Activated CD4-positive, alpha-beta memory T cell treated with anti-CD3 and anti-CD28 coated beads for 36 hours (primary cell): ENCODE data around the gene STAT5B. TPM values are rescaled to one million over a fixed set of nuclear protein-coding genes. Genes with fewer than 3 reads are reported as not detected.

Source experiments
- CTCF ChIA-PET: fragments of 350-600 bp; sonication (Branson Sonifier 250); formaldehyde crosslinking; loops from one replicate; lab custom pipeline; 2021; ENCODE audit warnings: antibody characterized with exemption, inconsistent platforms; lab: Charles Lee
- POLR2A ChIA-PET: fragments of 350-600 bp; sonication (Branson Sonifier 250); formaldehyde crosslinking; loops from one replicate; lab custom pipeline; 2021; ENCODE audit warnings: antibody characterized with exemption; lab: Charles Lee
- DNase-seq: peaks from one replicate; pipeline ENCODE4 v3.0.0-alpha.2; 2020
- H3K27ac Mint-ChIP-seq: one replicate; pipeline ENCODE4 v1.8.0; 2021; ENCODE audit warnings: mixed read lengths
- H3K27me3 Mint-ChIP-seq: one replicate; pipeline ENCODE4 v1.8.0; 2021; ENCODE audit warnings: mixed read lengths
- H3K36me3 Mint-ChIP-seq: one replicate; pipeline ENCODE4 v1.8.0; 2021; ENCODE audit warnings: mixed read lengths
- H3K4me1 Mint-ChIP-seq: one replicate; pipeline ENCODE4 v1.8.0; 2021; ENCODE audit warnings: low read depth, mixed read lengths
- H3K4me3 Mint-ChIP-seq: one replicate; pipeline ENCODE4 v1.8.0; 2021; ENCODE audit warnings: mild to moderate bottlenecking, mixed read lengths
- H3K9me3 Mint-ChIP-seq: one replicate; pipeline ENCODE4 v1.8.0; 2021; ENCODE audit warnings: mixed read lengths
- intact Hi-C: fragments of 100-400 bp; cut with micrococcal nuclease; formaldehyde crosslinking; loops from one replicate; pipeline ENCODE4 v1.15.1; 2023
- total RNA-seq, 2 experiments: library from RNA; stranded (reverse); gene quantifications; one replicate each; pipeline ENCODE4 v1.2.3, GENCODE V29; 2021

STAT5B gene
- total RNA-seq, 2 experiments from 2014 or later = 192 to 195 TPM

DNA sequence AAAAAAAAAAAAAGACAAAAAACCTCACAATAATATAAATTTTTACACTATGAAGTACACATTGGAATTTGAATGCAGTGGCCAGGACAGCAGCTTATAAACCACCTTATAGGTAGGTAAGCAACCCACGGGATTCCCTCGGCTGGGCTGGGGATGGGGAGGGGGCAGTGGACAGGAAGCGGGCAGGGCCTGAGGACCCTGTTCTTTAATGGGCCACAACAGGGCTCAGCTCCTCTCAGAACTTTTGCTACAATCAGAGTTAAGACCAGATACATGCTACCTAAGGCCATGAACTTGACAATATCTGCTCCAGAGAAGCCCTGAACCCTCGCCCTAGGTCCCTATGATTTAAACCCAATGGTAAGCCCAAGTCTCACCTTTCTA is 37.2 kb upstream of the STAT5B start:
- H3K4me1 Mint-ChIP-seq = peaks cover 76% of the 10 kb centered on the region
- ChIA-PET POLR2A (interaction anchor here (0.6 to 3.7 kb wide), 5 partner anchors 9 to 120 kb away, joined by 3 to 14 read pairs (median 4); partner anchors contain the start of gene GHDC), CTCF (interaction anchor here (1.1 to 12.4 kb wide), 13 partner anchors 9 to 293 kb away, joined by 3 to 234 read pairs (median 4); partner anchors contain the start of genes NKIRAS2, STAT3 and STAT5A)
- DNase-seq = no peak
- intact Hi-C loops = loop anchor here (2.0 to 5.0 kb wide), 3 partner anchors 27 to 204 kb away; no protein-coding TSS in a partner anchor
- no peak overlapping the region for H3K4me3 Mint-ChIP-seq
- H3K27me3 Mint-ChIP-seq = no peaks in the 10 kb centered on the region
- peak overlapping the region; percentile 55 for H3K27ac Mint-ChIP-seq
- H3K9me3 Mint-ChIP-seq = no peaks in the 10 kb centered on the region
- peaks cover 71% of the 10 kb centered on the region for H3K36me3 Mint-ChIP-seq

DNA sequence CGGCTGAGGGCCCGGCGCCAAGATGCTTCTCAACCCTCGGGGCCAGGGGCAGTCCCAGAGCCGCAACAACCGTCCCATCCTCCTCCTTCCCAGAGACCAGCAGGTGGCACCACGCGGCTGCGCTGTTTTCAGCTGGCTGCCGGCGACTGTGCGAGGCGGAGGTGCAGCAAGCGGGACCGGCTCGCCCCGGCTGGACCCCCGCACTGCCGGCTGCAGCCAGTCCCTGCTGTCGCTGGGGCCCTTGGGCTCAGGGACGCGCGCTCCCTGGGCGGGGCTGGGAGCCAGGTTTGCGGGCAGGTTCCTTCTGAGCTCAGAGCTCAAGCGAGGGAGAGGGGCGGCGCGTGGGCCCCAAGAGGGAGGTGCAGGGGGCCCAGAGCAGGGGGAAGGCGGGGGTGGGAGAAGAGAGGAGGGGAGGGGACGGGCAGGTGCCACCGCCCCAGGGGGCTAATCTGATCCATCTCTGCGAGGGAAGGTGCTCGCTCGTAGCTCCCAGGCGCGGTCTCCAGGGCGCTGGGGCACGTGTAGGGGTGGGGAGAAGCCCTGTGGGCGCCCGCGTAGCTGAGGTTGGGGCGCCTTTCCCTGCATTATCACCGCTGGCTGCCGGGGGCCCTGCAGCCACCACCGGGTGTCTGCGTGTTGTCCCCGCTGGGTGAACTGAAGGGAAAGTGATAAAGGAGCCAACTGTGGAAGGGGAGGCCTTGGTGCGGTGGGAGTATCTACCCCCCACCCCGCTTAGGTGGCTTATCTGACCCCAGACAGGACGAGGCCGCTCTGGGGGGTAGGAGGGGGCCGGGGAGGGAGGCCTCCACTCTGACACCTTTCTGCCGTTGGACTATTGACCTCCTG is 36.3 kb upstream of the STAT5B start:
- Mint-ChIP-seq H3K4me1 (peaks cover 76% of the 10 kb centered on the region), H3K27ac (peak overlapping the region; percentile 74), H3K9me3 (no peaks in the 10 kb centered on the region), H3K4me3 (peak overlapping the region; percentile 42), H3K36me3 (peaks cover 77% of the 10 kb centered on the region), H3K27me3 (no peaks in the 10 kb centered on the region)
- DNase-seq = peak; percentile 92
- ChIA-PET POLR2A (interaction anchor here (0.9 to 3.7 kb wide), 13 partner anchors 9 to 219 kb away, joined by 3 to 19 read pairs (median 5); partner anchors contain the start of gene STAT3), CTCF (interaction anchor here (0.6 to 12.4 kb wide), 26 partner anchors 10 to 372 kb away, joined by 3 to 234 read pairs (median 4); partner anchors contain the start of genes CAVIN1, NAGLU, NKIRAS2 and STAT3)
- intact Hi-C loops = loop anchor here (1.0 to 5.0 kb wide), 4 partner anchors 26 to 205 kb away; no protein-coding TSS in a partner anchor

DNA sequence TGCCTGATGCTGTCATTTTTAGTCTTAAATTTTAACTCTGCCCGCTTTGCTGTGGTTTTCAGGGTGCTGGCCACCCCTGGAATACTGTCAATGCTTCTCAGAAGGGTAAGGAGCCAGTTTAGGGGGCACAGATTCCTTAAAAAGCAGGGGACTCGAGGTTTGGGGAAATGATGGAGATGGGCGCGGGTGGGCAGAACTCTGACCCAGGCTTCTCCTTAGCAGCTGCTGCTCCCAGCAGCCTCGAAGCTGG is 35.8 kb upstream of the STAT5B start:
- intact Hi-C loops = loop anchor here (1.0 to 5.0 kb wide), 4 partner anchors 25 to 205 kb away; no protein-coding TSS in a partner anchor
- Mint-ChIP-seq H3K9me3 (no peaks in the 10 kb centered on the region), H3K36me3 (peaks cover 79% of the 10 kb centered on the region), H3K4me3 (peak overlapping the region; percentile 17), H3K4me1 (peaks cover 80% of the 10 kb centered on the region), H3K27me3 (no peaks in the 10 kb centered on the region), H3K27ac (peak overlapping the region; percentile 74)
- ChIA-PET CTCF (interaction anchor here (0.6 to 12.4 kb wide), 24 partner anchors 10 to 372 kb away, joined by 3 to 234 read pairs (median 4); partner anchors contain the start of genes CAVIN1, NAGLU, NKIRAS2 and STAT3), POLR2A (interaction anchor here (0.9 to 3.7 kb wide), 10 partner anchors 10 to 108 kb away, joined by 4 to 19 read pairs (median 5); partner anchors contain the start of gene STAT3)
- DNase-seq = no peak

DNA sequence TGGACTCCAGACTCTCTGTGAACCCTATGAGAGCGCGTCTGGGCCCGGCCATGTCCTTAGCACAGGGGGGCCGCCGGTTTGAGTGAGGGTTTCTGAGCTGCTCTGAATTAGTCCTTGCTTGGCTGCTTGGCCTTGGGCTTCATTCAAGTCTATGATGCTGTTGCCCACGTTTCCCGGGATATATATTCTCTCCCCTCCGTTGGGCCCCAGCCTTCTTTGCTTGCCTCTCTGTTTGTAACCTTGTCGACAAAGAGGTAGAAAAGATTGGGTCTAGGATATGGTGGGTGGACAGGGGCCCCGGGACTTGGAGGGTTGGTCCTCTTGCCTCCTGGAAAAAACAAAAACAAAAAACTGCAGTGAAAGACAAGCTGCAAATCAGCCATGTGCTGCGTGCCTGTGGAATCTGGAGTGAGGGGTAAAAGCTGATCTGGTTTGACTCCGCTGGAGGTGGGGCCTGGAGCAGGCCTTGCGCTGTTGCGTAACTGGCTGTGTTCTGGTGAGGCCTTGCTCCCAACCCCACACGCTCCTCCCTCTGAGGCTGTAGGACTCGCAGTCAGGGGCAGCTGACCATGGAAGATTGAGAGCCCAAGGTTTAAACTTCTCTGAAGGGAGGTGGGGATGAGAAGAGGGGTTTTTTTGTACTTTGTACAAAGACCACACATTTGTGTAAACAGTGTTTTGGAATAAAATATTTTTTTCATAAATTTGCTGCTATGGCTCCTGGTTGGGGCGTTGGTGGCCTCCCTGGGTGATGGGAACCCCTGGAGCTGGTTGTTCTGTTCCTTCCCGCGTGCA is 35.2 kb upstream of the STAT5B start:
- POLR2A ChIA-PET = interaction anchor here (0.9 to 3.7 kb wide), 10 partner anchors 10 to 109 kb away, joined by 4 to 19 read pairs (median 5); partner anchors contain the start of gene STAT3
- H3K36me3 Mint-ChIP-seq = peaks cover 76% of the 10 kb centered on the region
- DNase-seq = peak; percentile 37
- no peaks in the 10 kb centered on the region for H3K27me3 Mint-ChIP-seq
- CTCF ChIA-PET = interaction anchor here (0.6 to 12.4 kb wide), 20 partner anchors 11 to 216 kb away, joined by 3 to 234 read pairs (median 4); partner anchors contain the start of genes CAVIN1, STAT3 and STAT5A
- no peaks in the 10 kb centered on the region for H3K9me3 Mint-ChIP-seq
- H3K27ac Mint-ChIP-seq = peak overlapping the region; percentile 74
- peak overlapping the region; percentile 30 for H3K4me3 Mint-ChIP-seq
- peaks cover 79% of the 10 kb centered on the region for H3K4me1 Mint-ChIP-seq
- intact Hi-C loops = loop anchor here (1.0 to 5.0 kb wide), 4 partner anchors 25 to 206 kb away; no protein-coding TSS in a partner anchor

DNA sequence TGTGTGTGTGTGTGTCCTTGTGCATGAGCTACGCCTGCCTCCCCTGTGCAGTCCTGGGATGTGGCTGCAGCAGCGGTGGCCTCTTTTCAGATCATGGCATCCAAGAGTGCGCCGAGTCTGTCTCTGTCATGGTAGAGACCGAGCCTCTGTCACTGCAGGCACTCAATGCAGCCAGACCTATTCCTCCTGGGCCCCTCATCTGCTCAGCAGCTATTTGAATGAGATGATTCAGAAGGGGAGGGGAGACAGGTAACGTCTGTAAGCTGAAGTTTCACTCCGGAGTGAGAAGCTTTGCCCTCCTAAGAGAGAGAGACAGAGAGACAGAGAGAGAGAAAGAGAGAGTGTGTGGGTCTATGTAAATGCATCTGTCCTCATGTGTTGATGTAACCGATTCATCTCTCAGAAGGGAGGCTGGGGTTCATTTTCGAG is 34.6 kb upstream of the STAT5B start:
- ChIA-PET POLR2A (interaction anchor here (1.4 to 3.7 kb wide), 3 partner anchors 89 to 95 kb away, joined by 5 to 19 read pairs (median 11); no protein-coding TSS in a partner anchor), CTCF (interaction anchor here (0.9 to 12.4 kb wide), 7 partner anchors 12 to 217 kb away, joined by 4 to 234 read pairs (median 17); partner anchors contain the start of genes CAVIN1, STAT3 and STAT5A)
- peak overlapping the region; percentile 74 for H3K27ac Mint-ChIP-seq
- no peaks in the 10 kb centered on the region for H3K9me3 Mint-ChIP-seq
- H3K4me1 Mint-ChIP-seq = peaks cover 81% of the 10 kb centered on the region
- peaks cover 81% of the 10 kb centered on the region for H3K36me3 Mint-ChIP-seq
- H3K4me3 Mint-ChIP-seq = peak overlapping the region; percentile 30
- peak; percentile 48 for DNase-seq
- intact Hi-C loops = loop anchor here (5.0 kb wide), 1 partner anchor 206 kb away; no protein-coding TSS in a partner anchor
- no peaks in the 10 kb centered on the region for H3K27me3 Mint-ChIP-seq

DNA sequence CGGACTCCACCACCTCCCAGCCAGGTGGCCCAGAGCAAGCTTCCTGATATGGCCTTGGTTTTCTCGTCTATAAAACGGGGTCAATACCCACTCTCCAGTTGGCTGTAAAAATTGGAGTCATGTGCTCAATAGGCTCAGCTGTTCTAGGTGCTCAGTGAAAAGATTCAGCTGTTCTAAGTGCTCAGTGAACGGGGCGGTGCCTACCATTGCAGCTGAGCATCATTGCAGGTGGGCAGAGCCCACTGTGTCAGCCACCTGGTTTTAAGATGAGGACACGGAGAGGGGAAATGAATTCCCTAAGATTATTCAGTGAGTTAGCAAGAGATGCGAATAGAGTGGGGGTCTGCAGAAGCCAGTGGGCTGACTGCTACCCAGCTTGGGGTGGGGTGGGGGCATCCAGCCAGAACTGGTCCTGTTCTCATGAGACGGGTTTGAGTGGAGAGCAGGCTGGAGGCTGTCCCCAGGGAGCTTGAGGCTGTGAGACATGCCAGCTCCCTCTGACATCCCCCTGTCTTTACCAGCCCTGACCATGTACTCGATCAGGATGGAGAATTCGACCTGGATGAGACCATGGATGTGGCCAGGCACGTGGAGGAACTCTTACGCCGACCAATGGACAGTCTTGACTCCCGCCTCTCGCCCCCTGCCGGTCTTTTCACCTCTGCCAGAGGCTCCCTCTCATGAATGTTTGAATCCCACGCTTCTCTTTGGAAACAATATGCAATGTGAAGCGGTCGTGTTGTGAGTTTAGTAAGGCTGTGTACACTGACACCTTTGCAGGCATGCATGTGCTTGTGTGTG is 34.0 kb upstream of the STAT5B start:
- Mint-ChIP-seq H3K27me3 (no peaks in the 10 kb centered on the region), H3K27ac (peak overlapping the region; percentile 74), H3K4me1 (peaks cover 76% of the 10 kb centered on the region), H3K9me3 (no peaks in the 10 kb centered on the region), H3K4me3 (no peak overlapping the region), H3K36me3 (peaks cover 75% of the 10 kb centered on the region)
- ChIA-PET POLR2A (interaction anchor here (0.7 to 3.7 kb wide), 6 partner anchors 27 to 129 kb away, joined by 3 to 19 read pairs (median 4); partner anchors contain the start of genes CAVIN1 and KCNH4), CTCF (interaction anchor here (0.5 to 12.4 kb wide), 11 partner anchors 9 to 217 kb away, joined by 3 to 234 read pairs (median 4); partner anchors contain the start of genes CAVIN1 and STAT5A)
- intact Hi-C loops = loop anchor here (5.0 kb wide), 1 partner anchor 207 kb away; no protein-coding TSS in a partner anchor
- DNase-seq = no peak

DNA sequence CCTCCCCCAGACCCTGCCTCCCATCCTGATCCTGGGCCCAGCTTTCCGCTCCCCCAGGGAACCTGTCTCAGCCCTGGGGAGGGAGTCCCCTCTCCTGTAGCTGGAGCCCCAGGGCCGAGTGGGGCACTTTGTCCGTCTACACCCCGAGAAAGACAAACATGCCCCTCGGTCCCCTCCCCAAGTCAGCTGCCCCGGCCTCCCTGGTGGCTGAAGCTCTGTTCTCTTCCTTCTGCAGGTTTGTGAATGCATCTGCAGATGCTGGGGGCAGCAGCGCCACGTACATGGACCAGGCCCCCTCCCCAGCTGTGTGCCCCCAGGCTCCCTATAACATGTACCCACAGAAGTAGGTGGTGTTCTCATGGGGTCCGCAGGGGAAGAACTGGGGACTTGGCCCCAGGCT is 33.0 kb upstream of the STAT5B start:
- H3K4me3 Mint-ChIP-seq = no peak overlapping the region
- ChIA-PET POLR2A (interaction anchor here (0.9 to 3.7 kb wide), 3 partner anchors 60 to 128 kb away, joined by 3 to 19 read pairs (median 4); partner anchors contain the start of gene KCNH4), CTCF (interaction anchor here (0.6 to 12.4 kb wide), 5 partner anchors 13 to 96 kb away, joined by 4 to 234 read pairs (median 54); no protein-coding TSS in a partner anchor)
- H3K4me1 Mint-ChIP-seq = peaks cover 70% of the 10 kb centered on the region
- H3K27me3 Mint-ChIP-seq = no peaks in the 10 kb centered on the region
- peak overlapping the region; percentile 74 for H3K27ac Mint-ChIP-seq
- peaks cover 80% of the 10 kb centered on the region for H3K36me3 Mint-ChIP-seq
- DNase-seq = no peak
- H3K9me3 Mint-ChIP-seq = no peaks in the 10 kb centered on the region
- intact Hi-C loops = no loop called here

DNA sequence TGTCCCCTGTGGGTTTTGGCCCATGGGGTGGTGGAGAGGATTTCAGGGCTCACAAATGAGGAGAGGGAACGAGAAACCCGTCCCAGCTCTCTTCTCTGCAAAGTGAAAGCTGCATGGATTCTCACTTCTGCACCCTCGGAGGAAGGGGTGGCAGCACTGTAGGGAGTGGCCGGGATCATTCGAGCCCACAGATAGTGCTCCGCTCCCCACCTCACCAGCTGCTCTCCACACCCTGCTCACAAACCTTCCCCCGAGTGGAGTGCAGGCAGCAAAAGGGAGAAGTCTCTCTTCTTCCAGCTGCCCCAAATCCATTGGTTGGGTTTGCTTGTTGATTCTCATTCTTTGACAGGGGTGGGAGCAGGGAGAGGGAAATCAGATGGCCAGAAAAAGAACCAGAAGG is 32.3 kb upstream of the STAT5B start:
- H3K4me3 Mint-ChIP-seq = no peak overlapping the region
- H3K27ac Mint-ChIP-seq = peak overlapping the region; percentile 74
- H3K4me1 Mint-ChIP-seq = peaks cover 67% of the 10 kb centered on the region
- DNase-seq = no peak
- intact Hi-C loops = no loop called here
- ChIA-PET CTCF (interaction anchor here (1.1 to 12.4 kb wide), 3 partner anchors 14 to 97 kb away, joined by 4 to 234 read pairs (median 65); no protein-coding TSS in a partner anchor), POLR2A (no interaction called here)
- no peaks in the 10 kb centered on the region for H3K27me3 Mint-ChIP-seq
- no peaks in the 10 kb centered on the region for H3K9me3 Mint-ChIP-seq
- peaks cover 80% of the 10 kb centered on the region for H3K36me3 Mint-ChIP-seq

DNA sequence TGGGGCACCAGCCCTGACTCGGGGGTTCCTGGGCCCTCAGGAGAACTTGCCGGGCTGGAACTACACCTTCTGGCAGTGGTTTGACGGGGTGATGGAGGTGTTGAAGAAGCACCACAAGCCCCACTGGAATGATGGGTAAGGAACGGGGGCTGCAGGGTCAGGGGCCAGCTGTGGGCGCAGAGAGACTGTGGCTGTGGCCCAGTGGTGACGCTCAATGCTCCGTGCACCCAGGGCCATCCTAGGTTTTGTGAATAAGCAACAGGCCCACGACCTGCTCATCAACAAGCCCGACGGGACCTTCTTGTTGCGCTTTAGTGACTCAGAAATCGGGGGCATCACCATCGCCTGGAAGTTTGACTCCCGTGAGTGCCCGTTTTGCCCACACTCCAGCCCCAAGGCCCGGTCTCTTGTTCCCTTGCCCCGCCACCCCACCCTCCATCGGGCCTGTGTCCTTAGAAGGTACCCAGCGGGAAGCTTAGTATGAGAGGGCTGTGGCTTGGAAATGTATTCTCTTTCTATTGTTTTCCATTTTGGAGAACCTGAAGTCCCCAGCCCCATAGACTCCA is 31.3 kb upstream of the STAT5B start:
- H3K4me3 Mint-ChIP-seq = no peak overlapping the region
- H3K27ac Mint-ChIP-seq = no peak overlapping the region
- intact Hi-C loops = no loop called here
- ChIA-PET CTCF (interaction anchor here (12.4 kb wide), 1 partner anchor 98 kb away, joined by 234 read pairs; no protein-coding TSS in a partner anchor), POLR2A (no interaction called here)
- peaks cover 82% of the 10 kb centered on the region for H3K36me3 Mint-ChIP-seq
- H3K27me3 Mint-ChIP-seq = no peaks in the 10 kb centered on the region
- DNase-seq = no peak
- peaks cover 58% of the 10 kb centered on the region for H3K4me1 Mint-ChIP-seq
- no peaks in the 10 kb centered on the region for H3K9me3 Mint-ChIP-seq

DNA sequence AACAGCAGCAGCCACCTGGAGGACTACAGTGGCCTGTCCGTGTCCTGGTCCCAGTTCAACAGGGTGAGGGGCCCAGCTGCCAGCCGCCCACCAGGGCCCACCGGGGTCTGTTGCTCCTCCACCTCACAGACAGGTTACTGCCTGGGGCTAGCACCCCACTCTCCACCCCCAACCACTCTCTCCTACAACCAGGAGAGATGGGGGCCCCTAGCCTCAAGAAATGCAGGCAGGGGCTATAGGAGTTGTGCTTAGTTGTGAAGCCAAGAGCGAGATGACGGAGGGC is 30.1 kb upstream of the STAT5B start:
- H3K9me3 Mint-ChIP-seq = no peaks in the 10 kb centered on the region
- no peak overlapping the region for H3K27ac Mint-ChIP-seq
- H3K36me3 Mint-ChIP-seq = peaks cover 85% of the 10 kb centered on the region
- intact Hi-C loops = no loop called here
- ChIA-PET CTCF (interaction anchor here (0.6 to 1.6 kb wide), 3 partner anchors 18 to 84 kb away, joined by 3 to 4 read pairs (median 3); partner anchors contain the start of gene STAT5A), POLR2A (interaction anchor here (0.9 kb wide), 1 partner anchor 10 kb away, joined by 3 read pairs; no protein-coding TSS in a partner anchor)
- H3K4me1 Mint-ChIP-seq = peaks cover 48% of the 10 kb centered on the region
- no peak for DNase-seq
- H3K4me3 Mint-ChIP-seq = no peak overlapping the region
- H3K27me3 Mint-ChIP-seq = no peaks in the 10 kb centered on the region
